GM12892 (cell line): ENCODE results near the gene KCNN2.

Experiments
- POLR2A ChIP-seq: IDR thresholded peaks from 2 replicates; pipeline ENCODE4 v1.6.1; 2011; ENCODE audit warnings: low read depth, low read length, control low read depth
- POLR2AphosphoS5 ChIP-seq: IDR thresholded peaks from 2 replicates; pipeline ENCODE4 v1.6.1; 2011; ENCODE audit warnings: low read depth, low read length, control low read depth

- TF ChIP-seq POLR2A: no peak
- no peak for TF ChIP-seq POLR2AphosphoS5
Observed at GRCh38 chr5:114363837-114364236, 2.0 kb downstream of the KCNN2 start.
